Measurements from ENCODE around the gene TPGS1.

DNA sequence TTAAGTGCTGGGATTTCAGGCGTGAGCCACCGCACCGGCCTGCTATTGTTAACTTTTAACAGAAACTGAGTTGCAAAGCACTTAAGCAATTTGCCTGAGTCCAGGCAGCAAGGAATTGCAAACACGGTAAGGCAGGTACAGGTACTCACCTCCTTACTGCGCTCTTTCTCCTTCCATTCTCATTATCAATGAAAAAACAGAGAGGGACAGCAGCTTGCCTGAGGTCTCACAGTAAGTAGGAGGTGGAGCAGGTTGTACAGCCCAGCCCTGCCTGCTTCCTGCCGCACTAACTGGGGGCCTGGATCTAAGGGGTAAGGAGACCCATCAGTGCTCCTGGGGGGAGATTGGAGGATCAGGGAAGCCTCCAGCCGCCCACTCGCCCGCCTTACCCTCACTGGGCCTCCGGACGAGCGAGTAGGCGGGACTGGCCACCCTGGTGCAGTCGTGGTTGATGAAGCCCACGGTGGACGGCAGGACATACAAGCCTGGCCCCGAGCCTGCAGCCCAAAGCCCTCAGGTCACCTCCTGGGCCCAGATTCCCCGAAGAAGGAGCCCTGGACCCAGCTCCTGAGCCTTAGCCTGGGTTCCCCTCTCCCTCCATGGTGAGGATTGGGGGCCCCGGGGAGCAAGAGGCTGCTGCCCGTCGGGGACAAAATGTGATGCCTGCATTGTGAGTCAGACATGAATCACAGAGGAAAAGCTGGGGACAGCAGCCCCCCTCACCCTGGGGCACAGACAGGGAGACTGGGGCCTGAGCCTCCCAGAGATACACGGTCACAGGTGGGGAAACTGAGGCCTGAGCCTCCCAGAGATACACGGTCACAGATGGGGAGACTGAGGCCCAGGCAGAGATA is 35.1 kb upstream of the TPGS1 start:
- TF ChIP-seq, protein P1, sequence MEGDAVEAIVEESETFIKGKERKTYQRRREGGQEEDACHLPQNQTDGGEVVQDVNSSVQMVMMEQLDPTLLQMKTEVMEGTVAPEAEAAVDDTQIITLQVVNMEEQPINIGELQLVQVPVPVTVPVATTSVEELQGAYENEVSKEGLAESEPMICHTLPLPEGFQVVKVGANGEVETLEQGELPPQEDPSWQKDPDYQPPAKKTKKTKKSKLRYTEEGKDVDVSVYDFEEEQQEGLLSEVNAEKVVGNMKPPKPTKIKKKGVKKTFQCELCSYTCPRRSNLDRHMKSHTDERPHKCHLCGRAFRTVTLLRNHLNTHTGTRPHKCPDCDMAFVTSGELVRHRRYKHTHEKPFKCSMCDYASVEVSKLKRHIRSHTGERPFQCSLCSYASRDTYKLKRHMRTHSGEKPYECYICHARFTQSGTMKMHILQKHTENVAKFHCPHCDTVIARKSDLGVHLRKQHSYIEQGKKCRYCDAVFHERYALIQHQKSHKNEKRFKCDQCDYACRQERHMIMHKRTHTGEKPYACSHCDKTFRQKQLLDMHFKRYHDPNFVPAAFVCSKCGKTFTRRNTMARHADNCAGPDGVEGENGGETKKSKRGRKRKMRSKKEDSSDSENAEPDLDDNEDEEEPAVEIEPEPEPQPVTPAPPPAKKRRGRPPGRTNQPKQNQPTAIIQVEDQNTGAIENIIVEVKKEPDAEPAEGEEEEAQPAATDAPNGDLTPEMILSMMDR (IDR thresholded peaks at IDR 0.05; ENCODE audit: low read depth, low read length, poor library complexity, severe bottlenecking), result no peak
- TF ChIP-seq EZH2phosphoT487 (IDR thresholded peaks at IDR 0.05; ENCODE audit: borderline replicate concordance, low read length), result no peak
